ENCODE measurements around the gene CORO1C.

DNA sequence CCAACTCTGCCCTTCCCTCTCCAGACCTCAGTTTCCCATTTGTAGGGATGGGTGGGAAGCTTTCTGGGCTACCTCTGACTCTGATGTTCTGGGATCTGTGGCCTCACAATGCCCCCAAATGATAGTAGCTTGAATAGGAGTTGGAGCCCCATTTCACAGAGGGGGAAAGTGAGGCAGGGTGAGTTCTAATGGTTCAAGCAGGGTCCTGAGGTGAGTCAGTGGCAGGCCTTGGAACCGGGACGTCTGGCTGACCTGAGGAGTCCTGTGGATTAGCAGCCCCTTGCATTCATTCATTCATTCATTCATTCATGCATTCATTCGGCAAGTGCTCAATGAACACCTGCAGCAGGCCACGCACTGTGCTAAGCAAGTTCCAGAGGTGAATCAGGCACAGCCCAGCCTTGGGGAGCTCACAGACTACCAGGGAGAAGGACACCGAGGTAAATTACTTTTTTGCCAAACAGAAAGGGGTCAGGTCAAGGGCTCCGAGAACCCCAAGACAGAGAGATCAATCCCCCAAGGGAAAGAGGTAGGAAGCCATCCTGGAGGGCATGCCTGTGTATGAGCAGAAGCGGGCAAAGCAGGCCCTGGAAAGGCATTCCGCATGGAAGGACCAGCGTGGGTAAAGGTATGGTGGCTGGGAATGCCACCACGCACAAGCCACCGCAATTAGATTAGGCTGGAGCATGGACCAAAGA lies 132.6 kb downstream of the CORO1C start:
- TF ChIP-seq CTCF (IDR thresholded peaks at IDR 0.05 in 8 of 11, conservative IDR thresholded peaks at IDR 0.05 in 3 of 11) (no peak), POLR2AphosphoS5 (IDR thresholded peaks at IDR 0.05) (no peak), POLR2A (IDR thresholded peaks at IDR 0.05) (no peak)

All from spleen (tissue), 7 donors.